PC-9 (cell line): ENCODE data around the gene TMF1. TPM values are rescaled to one million over a fixed set of nuclear protein-coding genes. Genes with fewer than 3 reads are reported as not detected.

ENCODE experiments used
- BruUV-seq: library from RNA; stranded (reverse); fragments of 400-500 nt; replicated peaks from 2 replicates; lab custom pipeline; 2021; lab: Mats Ljungman, UMichigan
- CTCF ChIA-PET: fragments of 300-600 bp; sonication (Branson Sonifier 250); formaldehyde crosslinking; loops from one replicate; lab custom pipeline; 2022; ENCODE audit warnings: antibody characterized with exemption; lab: Charles Lee
- POLR2A ChIA-PET: fragments of 300-600 bp; sonication (Branson Sonifier 250); formaldehyde crosslinking; loops from one replicate; lab custom pipeline; 2022; ENCODE audit warnings: antibody characterized with exemption; ENCODE audit not compliant: unreplicated experiment; lab: Charles Lee
- DNase-seq, 2 experiments: peaks; one replicate each; pipeline versions ENCODE4 v3.0.0 to v3.0.0-alpha.2; 2015 to 2022; ENCODE audit warnings: mixed read lengths in 1 of 2
- H2AFZ ChIP-seq: fragments of 200-600 bp; sonication (generic); 2 replicates; pipeline ENCODE4 v1.8.1; 2017; ENCODE audit warnings: antibody characterized with exemption
- H3F3A ChIP-seq: fragments of 200-600 bp; sonication (generic); 2 replicates; pipeline ENCODE4 v1.8.1; 2017; ENCODE audit warnings: antibody characterized with exemption, mild to moderate bottlenecking, low read depth; ENCODE audit not compliant: insufficient read depth
- H3K27ac ChIP-seq: fragments of 200-600 bp; sonication (generic); 2 replicates; pipeline ENCODE4 v1.6.1; 2016; ENCODE audit warnings: mixed run types
- H3K27me3 ChIP-seq: fragments of 200-600 bp; sonication (generic); 2 replicates; pipeline ENCODE4 v1.6.1; 2016; ENCODE audit warnings: low read depth, mixed run types; ENCODE audit not compliant: insufficient read depth
- H3K36me3 ChIP-seq: fragments of 200-600 bp; sonication (generic); 2 replicates; pipeline ENCODE4 v1.6.1; 2016; ENCODE audit warnings: low read depth, mixed run types
- H3K4me1 ChIP-seq: fragments of 200-600 bp; sonication (generic); replicated peaks from 2 replicates; pipeline ENCODE4 v1.6.1; 2016; ENCODE audit warnings: mixed run types; ENCODE audit not compliant: insufficient read depth
- H3K4me2 ChIP-seq: fragments of 200-600 bp; sonication (generic); 2 replicates; pipeline ENCODE4 v1.6.1; 2017; ENCODE audit warnings: mixed run types
- H3K4me3 ChIP-seq: fragments of 200-600 bp; sonication (generic); 2 replicates; pipeline ENCODE4 v1.6.1; 2016; ENCODE audit warnings: mixed run types
- H3K79me2 ChIP-seq: fragments of 200-600 bp; sonication (generic); 2 replicates; pipeline ENCODE4 v1.6.1; 2017; ENCODE audit warnings: low read depth, mixed run types
- H3K9me2 ChIP-seq: fragments of 200-600 bp; sonication (generic); 2 replicates; pipeline ENCODE4 v1.8.1; 2017; ENCODE audit warnings: mild to moderate bottlenecking; ENCODE audit not compliant: insufficient read depth
- H3K9me3 ChIP-seq: fragments of 200-600 bp; sonication (generic); 2 replicates; pipeline ENCODE4 v1.8.1; 2016; ENCODE audit warnings: low read depth; ENCODE audit not compliant: insufficient read depth
- H4K20me1 ChIP-seq: fragments of 200-600 bp; sonication (generic); 2 replicates; pipeline ENCODE4 v1.8.1; 2017; ENCODE audit not compliant: insufficient read depth
- CTCF ChIP-seq: fragments of 200-600 bp; sonication (generic); conservative IDR thresholded peaks from 2 replicates; pipeline ENCODE4 v1.6.1; 2017; ENCODE audit warnings: mixed run types, antibody characterized with exemption, mild to moderate bottlenecking, moderate library complexity
- EZH2 ChIP-seq: fragments of 200-600 bp; sonication (generic); IDR thresholded peaks from 2 replicates; pipeline ENCODE4 v1.8.0; 2017; ENCODE audit warnings: antibody characterized with exemption, low read depth
- intact Hi-C: fragments of 100-400 bp; cut with micrococcal nuclease; formaldehyde crosslinking; loops from one replicate; pipeline ENCODE4 v1.10.0; 2022; ENCODE audit not compliant: unreplicated experiment
- total RNA-seq: library from RNA; stranded (reverse); gene quantifications from 2 replicates; pipeline ENCODE4 v1.2.3, GENCODE V29; 2021

TMF1 gene
- total RNA-seq, 1 experiment from 2014 or later: 35.5 TPM

GRCh38 chr3:69009559-69010410 lies 42.3 kb downstream of the TMF1 start:
- Histone ChIP-seq H3K9me3 (no peaks in the 10 kb centered on the region), H3K4me3 (no peak overlapping the region), H3K4me1 (peaks cover 8% of the 10 kb centered on the region; the same call in 1 of the 2 replicates), H2AFZ (no peak overlapping the region), H3K79me2 (no peaks in the 10 kb centered on the region), H3K9me2 (no peaks in the 10 kb centered on the region), H3F3A (no peaks in the 10 kb centered on the region), H3K36me3 (no peaks in the 10 kb centered on the region), H3K27ac (no peak overlapping the region), H3K27me3 (no peaks in the 10 kb centered on the region), H3K4me2 (no peak overlapping the region), H4K20me1 (no peaks in the 10 kb centered on the region)
- no TSS peak for BruUV-seq
- POLR2A ChIA-PET: no interaction called here
- TF ChIP-seq EZH2: no peak
- TF ChIP-seq CTCF: no peak
- no peak for DNase-seq
- intact Hi-C loops: loop anchor here (10.0 kb wide), 1 partner anchor 855 kb away; no protein-coding TSS in a partner anchor
- CTCF ChIA-PET: interaction anchor here (0.6 kb wide), 1 partner anchor 780 kb away, joined by 4 read pairs; no protein-coding TSS in a partner anchor

- Histone ChIP-seq H3K4me2 (no peak overlapping the region), H3K27ac (no peak overlapping the region), H3K9me3 (no peaks in the 10 kb centered on the region), H3K79me2 (no peaks in the 10 kb centered on the region), H4K20me1 (no peaks in the 10 kb centered on the region), H3K4me1 (no peaks in the 10 kb centered on the region; the same call in 1 of the 2 replicates), H3K36me3 (no peaks in the 10 kb centered on the region), H3K4me3 (no peak overlapping the region), H3F3A (no peaks in the 10 kb centered on the region), H3K27me3 (no peaks in the 10 kb centered on the region), H2AFZ (no peak overlapping the region), H3K9me2 (no peaks in the 10 kb centered on the region)
- CTCF ChIA-PET: no interaction called here
- BruUV-seq: no TSS peak
- DNase-seq: no peak
- POLR2A ChIA-PET: no interaction called here
- no peak for TF ChIP-seq CTCF
- intact Hi-C loops: no loop called here
These were observed 43.2 kb downstream of the TMF1 start for GRCh38 chr3:69008980-69009379.

- no peaks in the 10 kb centered on the region for H3K27me3 ChIP-seq
- no peaks in the 10 kb centered on the region for H3K79me2 ChIP-seq
- H3K4me2 ChIP-seq: no peak overlapping the region
- POLR2A ChIA-PET: no interaction called here
- H3K9me3 ChIP-seq: no peaks in the 10 kb centered on the region
- no peaks in the 10 kb centered on the region for H4K20me1 ChIP-seq
- no TSS peak for BruUV-seq
- no peaks in the 10 kb centered on the region for H3K9me2 ChIP-seq
- H3F3A ChIP-seq: no peaks in the 10 kb centered on the region
- H3K27ac ChIP-seq: no peak overlapping the region
- intact Hi-C loops: no loop called here
- CTCF ChIA-PET: no interaction called here
- no peak for DNase-seq
- no peaks in the 10 kb centered on the region for H3K36me3 ChIP-seq
- no peaks in the 10 kb centered on the region for H3K4me1 ChIP-seq
- no peak overlapping the region for H2AFZ ChIP-seq
- TF ChIP-seq CTCF (no peak), EZH2 (no peak)
- no peak overlapping the region for H3K4me3 ChIP-seq
These were observed 46.2 kb downstream of the TMF1 start for GRCh38 chr3:69005791-69006482.
